Astrocyte of the spinal cord (primary cell): ENCODE results near the gene KIF3B.

Source experiments
- DNase-seq: peaks from one replicate; pipeline ENCODE4 v3.0.0; 2011; ENCODE audit warnings: low read depth, low spot score
- H3K4me3 ChIP-seq: 2 replicates; pipeline ENCODE4 v1.5.1; 2011; ENCODE audit warnings: low read depth, mild to moderate bottlenecking, low read length, moderate library complexity
- in situ Hi-C: cut with HindIII; loops from 2 replicates; pipeline ENCODE4 v1.10.0; 2017; ENCODE audit warnings: low sequenced_read_pairs
- TF ChIP-seq, protein P1 (sequence below): IDR thresholded peaks from 2 replicates; pipeline ENCODE4 v1.5.1; 2012; ENCODE audit warnings: low read depth, mild to moderate bottlenecking, low read length, inconsistent platforms

KIF3B gene

DNA sequence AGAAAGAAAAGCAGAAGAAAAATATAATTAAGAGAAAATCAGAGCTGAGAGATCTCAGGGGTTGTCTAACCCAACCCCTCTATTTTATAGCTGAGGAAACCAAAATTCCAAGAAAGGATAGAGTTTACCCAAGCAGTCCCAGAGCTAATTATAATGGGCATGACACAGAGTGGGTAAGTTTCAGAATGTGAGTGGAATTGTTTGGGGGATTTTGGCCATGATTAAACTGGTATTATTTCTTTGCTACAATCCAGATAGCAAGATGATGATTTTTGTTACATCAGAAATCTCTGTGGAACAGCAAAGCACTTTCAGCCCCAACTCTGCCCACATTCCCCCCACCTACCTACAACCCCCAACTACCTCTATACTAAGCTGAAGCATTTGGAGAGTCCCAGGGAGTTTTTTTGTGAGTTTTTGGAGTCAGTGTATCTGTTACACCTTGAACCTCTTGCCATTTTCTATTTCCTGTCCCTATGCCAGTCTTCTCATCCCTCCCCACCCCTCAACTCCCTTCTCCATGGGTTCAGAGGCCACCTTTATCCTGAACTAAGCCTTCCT, 45.0 kb upstream of the KIF3B start:
- TF ChIP-seq, protein P1, sequence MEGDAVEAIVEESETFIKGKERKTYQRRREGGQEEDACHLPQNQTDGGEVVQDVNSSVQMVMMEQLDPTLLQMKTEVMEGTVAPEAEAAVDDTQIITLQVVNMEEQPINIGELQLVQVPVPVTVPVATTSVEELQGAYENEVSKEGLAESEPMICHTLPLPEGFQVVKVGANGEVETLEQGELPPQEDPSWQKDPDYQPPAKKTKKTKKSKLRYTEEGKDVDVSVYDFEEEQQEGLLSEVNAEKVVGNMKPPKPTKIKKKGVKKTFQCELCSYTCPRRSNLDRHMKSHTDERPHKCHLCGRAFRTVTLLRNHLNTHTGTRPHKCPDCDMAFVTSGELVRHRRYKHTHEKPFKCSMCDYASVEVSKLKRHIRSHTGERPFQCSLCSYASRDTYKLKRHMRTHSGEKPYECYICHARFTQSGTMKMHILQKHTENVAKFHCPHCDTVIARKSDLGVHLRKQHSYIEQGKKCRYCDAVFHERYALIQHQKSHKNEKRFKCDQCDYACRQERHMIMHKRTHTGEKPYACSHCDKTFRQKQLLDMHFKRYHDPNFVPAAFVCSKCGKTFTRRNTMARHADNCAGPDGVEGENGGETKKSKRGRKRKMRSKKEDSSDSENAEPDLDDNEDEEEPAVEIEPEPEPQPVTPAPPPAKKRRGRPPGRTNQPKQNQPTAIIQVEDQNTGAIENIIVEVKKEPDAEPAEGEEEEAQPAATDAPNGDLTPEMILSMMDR, result no peak
- no peak for DNase-seq
- no peak overlapping the region for H3K4me3 ChIP-seq
- in situ Hi-C loops, result no loop called here

DNA sequence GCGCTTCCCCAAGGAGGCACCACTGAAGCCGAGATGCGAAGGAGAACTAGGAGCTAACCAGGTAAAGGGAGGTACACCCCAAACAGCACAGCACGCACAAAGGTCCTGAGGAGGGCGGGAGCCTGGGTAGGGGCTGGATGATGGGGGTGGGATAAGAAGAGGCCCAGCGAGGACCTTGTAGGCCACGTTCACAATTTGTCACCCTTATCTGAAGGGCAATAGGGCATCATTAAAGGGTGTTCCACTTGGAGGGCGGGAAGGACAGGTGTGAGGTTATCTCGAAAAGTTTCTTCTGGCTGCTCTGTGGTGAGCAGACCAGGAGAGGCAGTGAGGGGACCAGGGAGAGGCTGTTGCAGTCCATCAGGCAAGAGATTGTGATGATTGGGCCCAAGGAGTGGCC, 44.2 kb upstream of the KIF3B start:
- in situ Hi-C loops, result no loop called here
- no peak for DNase-seq
- H3K4me3 ChIP-seq, result no peak overlapping the region
- TF ChIP-seq, protein P1, result no peak

DNA sequence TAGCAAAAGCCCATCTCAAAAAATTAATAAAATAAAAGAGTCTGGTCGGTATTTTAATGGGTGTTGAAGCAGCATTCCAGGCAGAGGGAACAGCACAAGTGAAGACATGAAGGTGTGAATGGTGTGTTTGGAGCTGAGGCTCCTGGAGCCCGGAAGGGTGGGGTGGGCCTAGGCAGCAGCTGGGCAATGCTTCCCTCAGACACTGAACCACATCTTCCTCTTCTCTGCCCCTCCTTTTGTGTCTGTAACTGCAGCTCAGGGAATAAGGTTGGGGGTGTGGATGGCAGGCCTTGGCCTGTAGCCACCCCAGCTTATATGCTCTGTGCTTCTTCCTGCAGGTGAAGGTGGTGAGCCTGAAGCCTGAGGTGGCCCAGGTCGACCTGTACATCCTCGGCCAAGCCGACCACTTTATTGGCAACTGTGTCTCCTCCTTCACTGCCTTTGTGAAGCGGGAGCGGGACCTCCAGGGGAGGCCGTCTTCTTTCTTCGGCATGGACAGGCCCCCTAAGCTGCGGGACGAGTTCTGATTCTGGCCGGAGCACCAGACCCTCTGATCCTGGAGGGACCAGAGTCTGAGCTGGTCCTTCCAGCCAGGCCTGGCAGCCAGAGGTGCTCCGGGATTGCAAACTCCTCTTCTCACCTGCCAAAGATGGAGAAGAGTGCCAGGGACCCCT, 43.2 kb upstream of the KIF3B start:
- no peak for DNase-seq
- H3K4me3 ChIP-seq, result no peak overlapping the region
- TF ChIP-seq, protein P1, result no peak
- in situ Hi-C loops, result no loop called here

DNA sequence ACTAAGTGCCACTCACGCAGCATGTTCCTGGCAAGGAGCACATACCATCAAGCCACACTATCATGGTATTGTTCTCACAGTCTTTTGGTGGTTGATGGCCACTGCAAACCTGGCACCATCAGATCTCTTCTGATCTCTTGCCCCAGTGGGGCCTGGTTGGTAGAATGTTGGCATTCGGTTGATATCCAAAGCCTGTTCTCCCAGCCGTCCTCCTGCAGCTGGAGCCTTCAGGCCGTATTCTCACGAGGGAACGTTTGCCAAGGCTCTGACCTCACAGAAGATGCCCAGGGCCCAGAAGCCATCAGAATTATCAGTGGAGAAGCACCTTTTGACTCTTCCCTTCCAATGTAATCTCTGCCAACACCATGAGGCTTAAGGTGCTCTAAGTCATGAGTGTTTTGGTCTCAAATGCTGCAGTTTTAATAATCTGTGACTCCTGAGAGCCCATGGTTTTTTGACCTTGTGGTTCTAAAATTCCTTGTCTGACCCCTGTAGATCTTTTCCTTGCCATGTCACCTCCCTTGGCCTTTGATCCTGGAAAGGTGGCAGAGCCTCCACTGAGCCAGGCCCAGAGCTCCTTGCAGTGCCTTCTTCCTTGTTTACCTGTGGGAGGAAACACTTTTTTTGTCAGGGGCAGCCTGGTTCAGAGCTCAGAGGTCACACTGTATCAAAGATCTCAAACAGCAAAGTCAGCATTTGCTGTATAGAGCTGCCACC, 42.0 kb upstream of the KIF3B start:
- no peak for DNase-seq
- in situ Hi-C loops, result no loop called here
- no peak overlapping the region for H3K4me3 ChIP-seq
- TF ChIP-seq, protein P1, result no peak

DNA sequence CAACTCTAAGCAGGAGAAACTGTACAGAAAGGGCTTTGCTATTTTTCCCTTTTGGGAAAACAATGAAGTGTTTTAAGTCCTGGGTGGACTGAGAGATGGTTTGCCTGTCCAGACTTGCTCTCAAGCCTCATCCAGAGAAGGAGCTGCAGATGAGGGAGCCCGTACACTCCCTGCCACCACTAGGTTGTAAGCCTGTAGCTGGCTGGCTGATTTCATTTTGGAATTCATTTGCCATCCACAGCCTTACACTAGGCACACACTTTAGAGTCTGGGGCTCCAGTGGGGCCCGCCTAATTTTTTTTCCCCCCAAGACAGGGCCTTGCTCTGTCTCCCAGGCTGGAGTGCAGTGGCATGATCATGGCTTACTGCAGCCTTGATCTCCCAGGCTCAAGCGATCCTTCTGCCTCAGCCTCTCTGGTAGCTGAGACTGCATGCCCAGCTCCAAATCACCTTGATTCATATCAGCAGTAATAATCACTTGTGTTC, 41.4 kb upstream of the KIF3B start:
- TF ChIP-seq, protein P1, result no peak
- in situ Hi-C loops, result no loop called here
- no peak overlapping the region for H3K4me3 ChIP-seq
- no peak for DNase-seq

DNA sequence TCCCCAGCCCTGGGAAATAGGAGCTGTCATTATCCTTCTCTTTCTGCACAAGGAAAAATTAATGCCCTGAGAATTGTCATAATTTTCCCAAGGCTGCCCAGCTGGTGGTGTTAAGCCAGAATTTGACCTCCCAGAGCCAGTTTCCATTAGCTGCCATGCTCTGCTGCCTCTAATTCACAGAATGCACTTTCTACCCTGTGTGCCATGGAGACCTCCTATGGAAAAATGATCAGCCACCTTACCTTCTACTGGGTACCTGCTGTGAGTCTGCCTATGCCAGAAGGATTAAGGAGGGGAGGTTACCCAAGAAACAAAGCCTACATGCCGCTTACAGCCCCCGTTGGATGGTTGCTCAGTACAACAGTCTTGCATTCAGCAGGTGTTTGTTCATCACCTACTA, 40.6 kb upstream of the KIF3B start:
- in situ Hi-C loops, result no loop called here
- TF ChIP-seq, protein P1, result no peak
- no peak for DNase-seq
- H3K4me3 ChIP-seq, result no peak overlapping the region
